PFSK-1 (cell line): ENCODE results near the gene ZNF215.

Experiments used
- FOXP2 ChIP-seq: optimal IDR thresholded peaks from 2 replicates; pipeline ENCODE3; 2011; ENCODE audit warnings: borderline replicate concordance, control low read depth, inconsistent platforms; ENCODE audit not compliant: insufficient read depth; ENCODE audit errors: extremely low read length, extremely low read depth
- SIN3A ChIP-seq: IDR thresholded peaks from 2 replicates; pipeline ENCODE4 v1.6.1; 2012; ENCODE audit warnings: mild to moderate bottlenecking, low read length, moderate library complexity, borderline replicate concordance; ENCODE audit not compliant: insufficient read depth

DNA sequence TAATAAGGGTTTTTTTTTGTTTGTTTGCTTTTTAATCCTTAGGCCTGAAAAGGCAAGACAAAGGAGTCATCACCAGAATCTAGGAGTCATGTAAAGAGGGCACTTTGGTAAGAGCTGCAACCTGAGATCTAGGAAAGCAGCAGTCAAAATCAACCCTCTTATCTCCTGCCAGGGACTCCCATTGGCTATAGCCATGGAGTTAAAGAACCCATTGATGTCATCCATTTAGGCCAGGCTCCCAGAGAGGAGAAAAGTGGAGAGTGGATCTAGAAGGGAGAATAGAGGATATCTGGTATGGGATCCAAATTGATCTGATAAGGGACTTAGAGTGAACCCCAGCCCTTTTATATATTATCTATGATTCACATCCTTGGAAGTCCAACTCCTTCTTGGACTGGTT is 35.9 kb downstream of the ZNF215 start:
- TF ChIP-seq FOXP2 (no peak), SIN3A (no peak)
